HepG2 (cell line): ENCODE data around the gene NRBP1. TPM values are rescaled to one million over a fixed set of nuclear protein-coding genes. Genes with fewer than 3 reads are reported as not detected.

Source experiments
- BCL6 ChIP-seq: IDR thresholded peaks from 2 replicates; pipeline ENCODE4 v1.6.1; 2016; ENCODE audit warnings: missing genetic modification reagents, missing compliant biosample characterization
- DBP ChIP-seq: sonication (generic); formaldehyde crosslinking; IDR thresholded peaks from 2 replicates; pipeline ENCODE4 v1.4.0; 2020; ENCODE audit warnings: missing genetic modification reagents; ENCODE audit errors: not compliant biosample characterization
- DDIT3 ChIP-seq: sonication (generic); formaldehyde crosslinking; IDR thresholded peaks from 2 replicates; pipeline ENCODE4 v1.4.0; 2020; ENCODE audit warnings: mild to moderate bottlenecking, missing genetic modification reagents
- GMEB2 ChIP-seq: IDR thresholded peaks from 2 replicates; pipeline ENCODE4 v1.6.1; 2016; ENCODE audit warnings: missing biosample characterization, missing genetic modification reagents, low read depth
- HHEX ChIP-seq: IDR thresholded peaks from 2 replicates; pipeline ENCODE4 v1.6.1; 2016; ENCODE audit warnings: control low read depth
- KMT2B ChIP-seq: IDR thresholded peaks from 2 replicates; pipeline ENCODE4 v1.6.1; 2016; ENCODE audit warnings: missing genetic modification reagents, missing compliant biosample characterization
- MAFG ChIP-seq: sonication (generic); formaldehyde crosslinking; IDR thresholded peaks from 2 replicates; pipeline ENCODE4 v1.5.1; 2020; ENCODE audit warnings: mild to moderate bottlenecking, missing genetic modification reagents
- NR2F6 ChIP-seq, 2 experiments: IDR thresholded peaks; 2 replicates each; pipeline ENCODE4 v1.6.1; 2016; ENCODE audit warnings: antibody characterized with exemption in 1 of 2, mild to moderate bottlenecking in 1 of 2
- PHF5A ChIP-seq: IDR thresholded peaks from one replicate; pipeline ENCODE4 v1.6.1; 2018; ENCODE audit warnings: low read depth, missing genetic modification reagents; ENCODE audit not compliant: unreplicated experiment
- REL ChIP-seq: sonication (generic); formaldehyde crosslinking; conservative IDR thresholded peaks from 2 replicates; pipeline ENCODE4 v1.8.0; 2022; ENCODE audit warnings: mild to moderate bottlenecking, missing genetic modification reagents, moderate library complexity
- SNAPC2 ChIP-seq: sonication (generic); formaldehyde crosslinking; IDR thresholded peaks from 2 replicates; pipeline ENCODE4 v1.8.1; 2022; ENCODE audit warnings: mild to moderate bottlenecking, missing genetic modification reagents
- THAP11 ChIP-seq: IDR thresholded peaks from 2 replicates; pipeline ENCODE4 v1.6.1; 2016; ENCODE audit warnings: missing biosample characterization, missing genetic modification reagents
- ZMAT3 ChIP-seq: sonication (generic); formaldehyde crosslinking; conservative IDR thresholded peaks from 2 replicates; pipeline ENCODE4 v1.7.0; 2021; ENCODE audit warnings: missing genetic modification reagents
- ZNF124 ChIP-seq: sonication (generic); formaldehyde crosslinking; IDR thresholded peaks from 2 replicates; pipeline ENCODE4 v1.4.0; 2020; ENCODE audit warnings: missing genetic modification reagents
- ZNF432 ChIP-seq: sonication (generic); formaldehyde crosslinking; IDR thresholded peaks from 2 replicates; pipeline ENCODE4 v1.5.0; 2020; ENCODE audit warnings: missing genetic modification reagents, mild to moderate bottlenecking, borderline replicate concordance
- ZNF512B ChIP-seq: sonication (generic); formaldehyde crosslinking; IDR thresholded peaks from 2 replicates; pipeline ENCODE4 v1.5.1; 2020; ENCODE audit warnings: missing genetic modification reagents, mild to moderate bottlenecking, borderline replicate concordance
- ZNF556 ChIP-seq: sonication (generic); formaldehyde crosslinking; IDR thresholded peaks from 2 replicates; pipeline ENCODE4 v1.4.0; 2020; ENCODE audit warnings: mild to moderate bottlenecking, missing genetic modification reagents, borderline replicate concordance
- ZNF891 ChIP-seq: sonication (generic); formaldehyde crosslinking; IDR thresholded peaks from 2 replicates; pipeline ENCODE4 v1.5.0; 2020; ENCODE audit warnings: mild to moderate bottlenecking, missing genetic modification reagents
- polyA plus RNA-seq, 8 experiments: library from polyadenylated mRNA; depleted of rRNA in 3 of 8; stranded (reverse) in 7 of 8; unstranded in 1 of 8; fragments of >200 nt; fragmentation: Illumina TruSeq in 4 of 8; extraction: Trizol in 4 of 8; gene quantifications; 2 replicates each; pipeline versions ENCODE4 v1.2.1 to v1.2.3, GENCODE V29; 2011 to 2016; ENCODE audit warnings: low read depth in 4 of 8, missing spikeins in 1 of 8, mixed read lengths in 1 of 8; ENCODE audit not compliant: insufficient read depth in 1 of 8
- total RNA-seq, 5 experiments: library from RNA; depleted of rRNA; stranded (reverse); fragments of >200 nt; fragmentation: Illumina TruSeq; extraction: Trizol; gene quantifications; 2 replicates each; pipeline ENCODE4 v1.2.3, GENCODE V29; 2016; ENCODE audit warnings: low read depth in 1 of 5
- TF ChIP-seq, protein P1 (sequence below): sonication (generic); formaldehyde crosslinking; IDR thresholded peaks from 2 replicates; pipeline ENCODE4 v1.5.0; 2020; ENCODE audit warnings: missing genetic modification reagents

Gene NRBP1
- total and polyA plus RNA-seq, 2 of the 13 experiments (the other 11 are each of a cell fraction or from before 2014, with no cell fraction given) = 165 to 240 TPM

GRCh38 chr2:27428213-27428977, at the start of gene NRBP1 (continued):
- no peak for TF ChIP-seq PHF5A
- TF ChIP-seq BCL6 (CRISPR knock-in tag) = peak; percentile 71
- peak; percentile 23 for TF ChIP-seq ZNF556
- peak; percentile 74; the same call in 1 of the 2 replicates for TF ChIP-seq THAP11 (CRISPR knock-in tag)
- TF ChIP-seq REL (CRISPR knock-in tag) = peak; percentile 84; the same call in 1 of the 2 replicates
- TF ChIP-seq DBP (CRISPR knock-in tag) = no peak
- TF ChIP-seq GMEB2 (CRISPR knock-in tag) = 0 out of 2 replicates have a peak, but pooled peaks have one; percentile 40
- no peak; the same call in 1 of the 2 replicates for TF ChIP-seq ZNF512B (CRISPR knock-in tag)
- TF ChIP-seq MAFG = peak; percentile 66; the same call in 1 of the 2 replicates
- TF ChIP-seq ZNF891 (CRISPR knock-in tag) = peak; percentile 56; the same call in 1 of the 2 replicates
- 0 out of 2 replicates have a peak, but pooled peaks have one; percentile 54 for TF ChIP-seq DDIT3 (CRISPR knock-in tag)
- TF ChIP-seq ZMAT3 = peak; percentile 95
- peak; percentile 70 for TF ChIP-seq ZNF124
- TF ChIP-seq, protein P1, sequence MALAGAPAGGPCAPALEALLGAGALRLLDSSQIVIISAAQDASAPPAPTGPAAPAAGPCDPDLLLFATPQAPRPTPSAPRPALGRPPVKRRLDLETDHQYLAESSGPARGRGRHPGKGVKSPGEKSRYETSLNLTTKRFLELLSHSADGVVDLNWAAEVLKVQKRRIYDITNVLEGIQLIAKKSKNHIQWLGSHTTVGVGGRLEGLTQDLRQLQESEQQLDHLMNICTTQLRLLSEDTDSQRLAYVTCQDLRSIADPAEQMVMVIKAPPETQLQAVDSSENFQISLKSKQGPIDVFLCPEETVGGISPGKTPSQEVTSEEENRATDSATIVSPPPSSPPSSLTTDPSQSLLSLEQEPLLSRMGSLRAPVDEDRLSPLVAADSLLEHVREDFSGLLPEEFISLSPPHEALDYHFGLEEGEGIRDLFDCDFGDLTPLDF (CRISPR knock-in tag) = no peak; the same call in 1 of the 2 replicates
- TF ChIP-seq NR2F6 (IDR thresholded peaks at IDR 0.05) = peak; percentile 27; the same call in 1 of the 2 replicates
- peak; percentile 28; the same call in 1 of the 2 replicates for TF ChIP-seq NR2F6 (CRISPR knock-in tag; IDR thresholded peaks at IDR 0.05)
- TF ChIP-seq KMT2B (CRISPR knock-in tag) = peak; percentile 84
- no peak for TF ChIP-seq HHEX (CRISPR knock-in tag)
- no peak for TF ChIP-seq ZNF432 (CRISPR knock-in tag)
- TF ChIP-seq SNAPC2 (CRISPR knock-in tag) = no peak
